Stimulated activated CD8-positive, alpha-beta memory T cell treated with anti-CD3 and anti-CD28 coated beads, Interleukin-15, amount 100 ng/mL, for 48 hours (primary cell): ENCODE results near the gene FADD.
"Not testable (repeated sequence)": the region's sequence is repeated elsewhere in the genome, so short reads cannot be mapped to it uniquely, and the experiment has no call there.

Experiments used
- DNase-seq, 2 donors: peaks; one replicate each; pipeline ENCODE4 v3.0.0-alpha.2; 2020; ENCODE audit warnings: low read depth in 2 of 2

FADD gene

DNA sequence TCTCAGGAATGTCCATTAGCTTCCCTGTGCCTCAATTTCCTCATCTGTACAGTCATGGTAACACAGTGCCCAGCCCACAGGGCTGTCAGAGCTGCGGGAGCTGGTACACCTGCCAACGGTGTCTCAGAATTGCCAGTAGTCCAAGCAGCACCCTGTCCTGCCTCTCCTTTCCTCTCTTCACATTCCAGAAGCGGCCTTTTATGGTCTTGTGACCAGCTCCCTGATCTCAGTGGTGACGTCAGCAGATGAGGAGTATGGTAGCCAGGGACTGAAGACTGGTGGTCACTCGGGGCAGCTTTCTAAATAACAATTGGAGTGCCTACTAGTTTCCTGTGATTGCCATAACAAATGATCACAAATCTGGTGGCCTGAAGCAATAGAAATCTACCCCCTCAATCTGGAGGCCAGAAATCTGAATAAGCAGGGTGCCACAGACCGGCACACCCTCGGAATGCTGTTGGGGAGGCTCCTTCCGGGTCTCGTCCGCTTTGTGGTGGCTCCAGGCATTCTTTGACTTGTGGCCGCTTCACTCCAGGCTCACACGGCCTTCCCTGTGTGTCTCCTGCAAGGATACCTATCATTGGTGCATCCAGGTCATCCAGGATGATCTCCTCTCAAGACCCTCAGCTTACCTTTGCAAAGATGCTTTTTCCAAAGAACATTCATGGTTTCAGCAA lies 2.1 kb downstream of the FADD start:
- DNase-seq: no peak

DNA sequence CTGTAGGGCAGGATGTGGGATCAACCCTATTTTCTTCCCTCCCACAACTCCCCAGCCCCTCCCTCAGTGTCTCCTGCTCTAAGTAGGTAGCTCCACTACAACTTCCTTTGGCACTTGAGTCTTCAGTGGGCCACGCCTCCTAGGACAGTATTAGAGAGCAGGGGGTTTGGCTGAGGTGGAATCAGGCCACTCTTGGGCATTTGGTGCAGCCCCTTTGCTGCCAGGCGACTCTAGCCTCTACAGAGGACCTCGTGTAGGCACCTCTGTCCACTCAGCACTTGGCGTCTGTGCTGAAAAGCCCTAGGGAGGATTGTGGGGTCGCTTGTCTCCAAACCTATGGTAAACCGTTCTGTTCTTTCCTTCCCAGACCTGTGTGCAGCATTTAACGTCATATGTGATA lies 2.7 kb downstream of the FADD start:
- no peak for DNase-seq

DNA sequence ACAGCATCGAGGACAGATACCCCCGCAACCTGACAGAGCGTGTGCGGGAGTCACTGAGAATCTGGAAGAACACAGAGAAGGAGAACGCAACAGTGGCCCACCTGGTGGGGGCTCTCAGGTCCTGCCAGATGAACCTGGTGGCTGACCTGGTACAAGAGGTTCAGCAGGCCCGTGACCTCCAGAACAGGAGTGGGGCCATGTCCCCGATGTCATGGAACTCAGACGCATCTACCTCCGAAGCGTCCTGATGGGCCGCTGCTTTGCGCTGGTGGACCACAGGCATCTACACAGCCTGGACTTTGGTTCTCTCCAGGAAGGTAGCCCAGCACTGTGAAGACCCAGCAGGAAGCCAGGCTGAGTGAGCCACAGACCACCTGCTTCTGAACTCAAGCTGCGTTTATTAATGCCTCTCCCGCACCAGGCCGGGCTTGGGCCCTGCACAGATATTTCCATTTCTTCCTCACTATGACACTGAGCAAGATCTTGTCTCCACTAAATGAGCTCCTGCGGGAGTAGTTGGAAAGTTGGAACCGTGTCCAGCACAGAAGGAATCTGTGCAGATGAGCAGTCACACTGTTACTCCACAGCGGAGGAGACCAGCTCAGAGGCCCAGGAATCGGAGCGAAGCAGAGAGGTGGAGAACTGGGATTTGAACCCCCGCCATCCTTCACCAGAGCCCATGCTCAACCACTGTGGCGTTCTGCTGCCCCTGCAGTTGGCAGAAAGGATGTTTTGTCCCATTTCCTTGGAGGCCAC lies 3.3 kb downstream of the FADD start:
- DNase-seq: no peak

GRCh38 chr11:70206982-70207376 lies 3.9 kb downstream of the FADD start:
- no peak for DNase-seq

DNA sequence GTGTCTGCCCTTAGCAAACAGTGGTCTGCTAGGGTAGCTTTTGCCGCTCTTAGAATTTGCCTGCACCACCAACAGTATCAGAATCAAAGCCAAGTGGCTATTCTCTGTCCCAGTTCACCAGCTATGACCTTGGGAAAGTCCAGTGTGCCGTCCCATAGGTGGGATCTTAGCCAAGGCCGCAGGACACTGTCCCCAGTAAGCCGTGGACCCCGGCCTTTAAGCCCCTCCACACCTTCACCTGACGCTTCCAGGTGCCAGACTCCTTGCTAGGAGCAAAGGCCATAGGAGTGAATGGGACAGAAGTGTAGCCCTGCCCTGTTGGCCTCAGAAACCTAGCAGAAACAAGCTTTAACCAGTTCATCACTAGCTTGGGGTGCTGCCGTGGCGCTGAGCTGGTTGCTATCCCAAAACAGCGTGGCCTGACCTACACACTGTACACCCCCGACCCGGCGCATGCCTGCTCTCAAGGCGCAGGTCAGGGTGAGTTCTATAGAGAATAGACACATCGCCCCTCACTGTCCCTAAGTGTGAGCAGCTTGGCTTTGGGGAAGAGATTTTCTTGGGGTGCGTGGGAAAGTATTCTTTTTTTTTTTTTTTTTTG lies 4.5 kb downstream of the FADD start:
- no peak for DNase-seq

DNA sequence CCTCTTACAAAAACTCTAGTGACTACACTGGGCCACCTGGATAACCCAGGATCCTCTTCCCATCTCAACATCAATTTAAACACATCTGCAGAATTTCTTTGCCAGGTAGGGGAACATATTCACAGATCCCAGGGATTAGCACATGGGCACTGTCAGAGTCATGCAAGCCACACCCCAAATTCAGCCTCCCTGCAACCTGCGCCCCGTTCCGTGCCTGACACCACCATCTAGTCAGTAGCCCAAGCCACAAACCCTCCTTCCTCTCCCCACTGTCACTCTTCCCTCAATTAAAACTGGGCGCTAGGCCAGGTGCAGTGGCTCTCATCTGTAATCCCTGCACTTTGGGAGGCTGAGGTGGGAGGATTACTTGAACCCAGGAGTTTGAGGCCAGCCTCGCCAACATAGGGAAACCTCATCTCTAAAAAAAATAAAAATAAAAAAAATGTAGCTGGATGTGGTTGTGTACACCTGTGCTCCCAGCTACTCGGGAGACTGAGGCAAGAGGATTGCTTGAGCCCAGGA lies 6.4 kb downstream of the FADD start:
- no peak for DNase-seq

DNA sequence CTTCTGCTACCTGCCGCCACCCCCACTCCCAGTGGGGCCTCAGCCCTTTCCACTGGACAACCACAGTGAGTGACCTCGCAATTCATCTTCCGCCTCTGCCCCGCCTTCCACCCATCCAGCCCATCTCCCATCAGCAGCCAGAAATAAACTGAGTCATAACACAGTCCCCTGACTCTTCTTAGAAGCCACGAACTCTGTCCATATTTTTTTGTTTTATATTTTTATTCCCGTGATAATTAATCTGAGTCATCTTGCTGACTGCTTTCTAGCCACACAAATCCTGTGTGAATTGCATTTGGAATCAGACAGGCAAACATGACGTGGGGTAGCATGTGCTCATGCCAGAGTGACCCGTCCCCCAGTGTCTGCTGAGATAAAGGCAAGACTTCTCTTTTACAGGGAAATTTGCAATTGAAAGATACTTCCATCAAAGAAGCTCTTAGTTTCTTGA lies 7.0 kb downstream of the FADD start:
- DNase-seq: no peak

GRCh38 chr11:70210530-70210929 lies 7.4 kb downstream of the FADD start:
- no peak for DNase-seq

DNA sequence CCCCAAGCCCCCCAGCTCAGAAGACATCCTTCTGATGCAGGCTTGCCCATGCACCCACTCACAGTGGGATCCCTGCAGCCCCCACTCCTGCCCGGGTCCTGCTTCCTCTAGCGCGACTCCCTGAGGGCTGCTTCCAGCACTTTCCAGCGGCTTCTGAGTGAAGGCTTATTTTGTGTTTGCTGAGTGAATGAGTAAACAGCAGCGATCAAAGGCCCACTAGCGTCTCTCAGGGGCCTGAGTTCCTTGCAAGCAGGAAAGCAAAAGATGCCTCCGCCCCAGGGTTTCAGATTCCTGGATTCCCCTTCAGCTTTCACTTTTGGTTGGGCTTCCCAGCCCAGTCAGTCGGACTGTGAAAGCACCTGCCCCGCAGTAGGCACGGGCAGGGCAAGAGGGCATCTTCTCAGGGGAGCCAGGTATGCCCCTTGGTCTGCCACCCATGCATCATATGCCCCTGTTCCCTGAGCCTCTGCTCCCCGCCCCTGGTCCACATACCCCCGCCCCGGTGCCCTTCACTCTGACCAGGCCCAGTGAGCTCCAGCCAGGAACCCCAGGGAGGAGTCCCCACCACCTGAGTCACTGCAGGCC lies 9.2 kb downstream of the FADD start:
- DNase-seq: no peak

DNA sequence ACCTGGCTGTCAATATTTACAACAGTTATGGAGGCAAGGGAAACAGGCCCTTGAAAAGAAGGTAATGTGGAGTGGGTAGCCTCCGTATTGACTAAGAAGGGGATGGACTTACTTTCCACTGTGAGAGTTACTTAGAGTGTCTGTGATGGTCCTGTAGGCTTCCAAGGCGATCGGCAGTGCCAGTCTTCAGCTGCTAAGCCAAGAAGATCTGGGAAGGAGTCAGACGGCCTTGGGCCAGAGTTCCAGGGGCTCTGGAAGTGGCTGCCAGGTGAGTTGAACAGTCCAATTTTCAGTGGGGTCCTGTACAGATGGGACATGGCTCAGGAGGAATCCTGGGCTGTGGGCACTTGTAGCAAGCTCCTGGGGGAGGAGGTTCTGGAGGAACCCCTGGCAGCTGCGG lies 14.3 kb downstream of the FADD start:
- not testable (repeated sequence) for DNase-seq

DNA sequence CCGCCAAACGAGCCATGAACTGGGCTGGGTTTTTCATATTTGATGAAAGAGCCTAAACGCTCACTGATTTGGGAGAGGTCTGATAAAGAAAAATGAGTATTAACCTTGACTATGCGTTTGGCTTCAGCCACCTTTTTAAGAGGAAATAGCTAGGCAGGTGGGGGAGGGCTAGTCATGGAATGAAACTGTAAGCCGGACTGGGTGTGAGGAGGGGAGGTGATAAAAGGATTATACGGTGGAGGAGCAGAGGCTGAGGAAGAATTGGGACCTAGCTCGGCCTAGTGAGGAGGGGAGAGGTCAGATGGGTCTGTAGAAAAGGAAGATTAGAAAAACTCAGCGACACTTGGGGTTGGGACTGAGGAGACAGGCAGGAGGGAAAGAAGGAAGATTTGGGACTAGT lies 15.0 kb downstream of the FADD start:
- DNase-seq: not testable (repeated sequence)

- DNase-seq: no peak
Measured at GRCh38 chr11:70220136-70220535, 17.0 kb downstream of the FADD start.

DNA sequence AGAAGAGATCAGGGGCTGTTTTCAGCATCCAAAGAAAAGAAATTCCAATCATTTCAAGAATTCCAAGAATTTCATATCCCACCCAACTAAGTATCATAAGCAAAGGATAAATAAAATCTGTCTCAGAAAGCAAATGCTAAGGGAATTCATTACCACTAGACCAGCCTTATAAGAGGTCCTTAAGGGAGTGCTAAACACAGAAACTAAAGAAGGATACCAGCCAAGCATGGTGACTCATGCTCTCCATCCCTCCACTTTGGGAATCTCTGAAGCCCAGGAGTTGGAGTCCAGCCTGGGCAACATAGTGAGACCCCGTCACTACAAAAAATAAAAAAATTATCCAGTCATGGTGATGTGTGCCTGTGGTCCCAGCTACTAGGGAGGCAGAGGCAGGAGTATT lies 17.8 kb downstream of the FADD start:
- no peak for DNase-seq

GRCh38 chr11:70225681-70226177 lies 22.6 kb downstream of the FADD start:
- DNase-seq: no peak

DNA sequence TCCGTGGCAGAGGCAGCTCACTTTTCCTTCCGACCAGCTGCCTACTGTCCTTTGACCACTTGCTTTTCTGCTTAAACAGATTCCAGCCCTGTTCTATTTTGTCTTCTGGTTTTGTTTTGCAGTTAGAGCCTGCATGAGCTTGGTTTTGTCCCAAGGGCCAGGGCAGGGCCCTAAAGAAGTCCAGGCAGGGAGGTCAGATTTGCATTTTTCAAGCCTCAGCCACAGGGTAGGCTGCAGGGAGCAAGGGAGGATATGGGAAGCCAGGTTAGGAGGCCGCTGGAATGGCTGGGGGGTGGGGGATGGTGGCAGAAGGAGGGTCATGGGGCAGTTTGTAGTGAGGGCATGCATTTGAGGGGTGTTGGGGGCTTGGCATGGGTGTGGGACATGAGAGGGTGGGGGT lies 23.1 kb downstream of the FADD start:
- DNase-seq: no peak

GRCh38 chr11:70226967-70227366 lies 23.9 kb downstream of the FADD start:
- DNase-seq: no peak

- DNase-seq: no peak
Measured at GRCh38 chr11:70229737-70230136, 26.6 kb downstream of the FADD start.

GRCh38 chr11:70230151-70230839 lies 27.2 kb downstream of the FADD start:
- no peak for DNase-seq

- no peak for DNase-seq
Measured at GRCh38 chr11:70230840-70231710, 28.0 kb downstream of the FADD start.

GRCh38 chr11:70233034-70233433 lies 29.9 kb downstream of the FADD start:
- DNase-seq: no peak

DNA sequence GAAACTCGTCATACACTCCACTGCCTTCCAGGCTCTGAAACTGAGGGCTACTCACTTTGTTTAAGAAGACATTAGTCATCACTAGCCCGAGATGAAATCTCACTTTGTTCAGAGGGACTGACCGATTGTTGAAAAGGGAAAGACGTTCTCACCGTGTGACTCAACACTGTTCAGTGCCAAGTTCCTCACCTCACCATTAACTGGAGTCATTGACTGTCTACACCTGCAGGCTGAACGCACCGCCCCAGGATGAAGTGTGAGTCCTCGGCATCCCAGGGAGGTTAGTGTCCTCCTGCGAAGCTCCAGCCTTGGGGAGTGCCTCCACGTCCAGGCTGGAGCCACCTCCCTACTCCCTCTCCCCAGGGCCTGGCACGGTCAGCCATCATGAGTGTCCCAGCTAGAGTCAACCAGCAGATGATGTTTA lies 30.4 kb downstream of the FADD start:
- DNase-seq: no peak
